ENCODE results near the gene USP37. TPM values are rescaled to one million over a fixed set of nuclear protein-coding genes. Genes with fewer than 3 reads are reported as not detected.

The USP37 gene
- total and polyA plus RNA-seq, 2 of the 13 experiments (the other 11 are each of a cell fraction or from before 2014, with no cell fraction given), result 6.5 to 30.6 TPM

GRCh38 chr2:218435003-218435982 is 132.9 kb downstream of the USP37 start (continued):
- no peak for TF ChIP-seq ZUFSP (CRISPR knock-in tag; IDR thresholded peaks at IDR 0.05; ENCODE audit: borderline replicate concordance)
- no peak for TF ChIP-seq MXI1 (IDR thresholded peaks at IDR 0.05; ENCODE audit: borderline replicate concordance, low read depth, low read length)
- no peak for TF ChIP-seq NCOA5 (CRISPR knock-in tag; IDR thresholded peaks at IDR 0.05)
- TF ChIP-seq IRF9 (CRISPR knock-in tag; IDR thresholded peaks at IDR 0.05; ENCODE audit: borderline replicate concordance), result no peak
- TF ChIP-seq MYC (CRISPR knock-in tag; IDR thresholded peaks at IDR 0.05; ENCODE audit: borderline replicate concordance), result no peak
- no peak for TF ChIP-seq KDM1A (CRISPR knock-in tag; IDR thresholded peaks at IDR 0.05)
- peak; percentile 58 for TF ChIP-seq AGO2 (optimal IDR thresholded peaks at IDR 0.05; ENCODE audit: low read depth, low read length)
- no peak for TF ChIP-seq RFX5 (IDR thresholded peaks at IDR 0.05; ENCODE audit: low read depth, low read length)
- no peak for TF ChIP-seq ZNF180 (CRISPR knock-in tag; IDR thresholded peaks at IDR 0.05; ENCODE audit: borderline replicate concordance, low read depth)
- no peak for TF ChIP-seq ZBTB3 (CRISPR knock-in tag; IDR thresholded peaks at IDR 0.05; ENCODE audit: borderline replicate concordance, low read depth)
- 0 out of 2 replicates have a peak, but pooled peaks have one; percentile 14 for TF ChIP-seq POLR2G (IDR thresholded peaks at IDR 0.05; ENCODE audit: low read depth, low read length)
- TF ChIP-seq RORA (CRISPR knock-in tag; IDR thresholded peaks at IDR 0.05), result no peak
- TF ChIP-seq MTERF4 (CRISPR knock-in tag; IDR thresholded peaks at IDR 0.05), result no peak
- TF ChIP-seq NR2F6 (IDR thresholded peaks at IDR 0.05), result peak; percentile 25; the same call in 1 of the 2 replicates
- TF ChIP-seq NR2F6 (CRISPR knock-in tag; IDR thresholded peaks at IDR 0.05), result no peak
- TF ChIP-seq ZEB1 (IDR thresholded peaks at IDR 0.05; ENCODE audit: insufficient replicate concordance, low read depth), result no peak
- no peak for TF ChIP-seq FUBP1 (CRISPR knock-in tag; IDR thresholded peaks at IDR 0.05; ENCODE audit: borderline replicate concordance)
- no peak for TF ChIP-seq ZBTB4 (CRISPR knock-in tag; IDR thresholded peaks at IDR 0.05; ENCODE audit: borderline replicate concordance)

Measured in HepG2 (cell line).